Coronary artery (tissue), 2 donors: Measurements from ENCODE around the gene SMARCE1.

ENCODE experiments used
- DNase-seq: peaks from one replicate; pipeline ENCODE4 v3.0.0-alpha.2; 2017; ENCODE audit warnings: low spot score
- H3K27ac ChIP-seq, 2 donors: fragments of 200-600 bp; sonication (generic); one replicate each; pipeline ENCODE4 v1.5.1; 2016 to 2019
- H3K4me3 ChIP-seq: fragments of 200-600 bp; sonication (generic); 2 replicates; pipeline ENCODE4 v1.5.1; 2016; ENCODE audit warnings: mild to moderate bottlenecking, moderate library complexity
- TF ChIP-seq, protein P1 (sequence below): fragments of 200-600 bp; sonication (generic); IDR thresholded peaks from one replicate; pipeline ENCODE4 v1.5.1; 2019; ENCODE audit warnings: antibody characterized with exemption

Gene SMARCE1

DNA sequence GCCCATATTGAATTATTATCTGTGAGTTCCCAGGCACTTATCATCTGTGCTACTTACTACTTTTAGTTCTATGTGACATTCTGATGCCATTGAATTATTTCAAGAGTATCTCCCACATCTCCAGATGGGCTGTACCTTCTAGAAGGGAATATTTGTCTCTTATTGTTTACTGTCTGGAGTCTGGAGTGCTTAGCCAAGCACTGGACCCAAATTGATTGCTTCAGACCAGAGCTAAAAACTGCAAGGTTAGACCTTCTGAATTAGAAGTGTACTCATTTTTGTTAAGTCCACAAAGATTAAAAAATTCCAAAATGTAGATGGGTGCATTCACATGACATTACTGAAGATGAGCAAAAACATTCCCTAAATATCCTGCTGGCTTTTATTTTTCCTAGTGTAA is 33.4 kb upstream of the SMARCE1 start:
- TF ChIP-seq, protein P1, sequence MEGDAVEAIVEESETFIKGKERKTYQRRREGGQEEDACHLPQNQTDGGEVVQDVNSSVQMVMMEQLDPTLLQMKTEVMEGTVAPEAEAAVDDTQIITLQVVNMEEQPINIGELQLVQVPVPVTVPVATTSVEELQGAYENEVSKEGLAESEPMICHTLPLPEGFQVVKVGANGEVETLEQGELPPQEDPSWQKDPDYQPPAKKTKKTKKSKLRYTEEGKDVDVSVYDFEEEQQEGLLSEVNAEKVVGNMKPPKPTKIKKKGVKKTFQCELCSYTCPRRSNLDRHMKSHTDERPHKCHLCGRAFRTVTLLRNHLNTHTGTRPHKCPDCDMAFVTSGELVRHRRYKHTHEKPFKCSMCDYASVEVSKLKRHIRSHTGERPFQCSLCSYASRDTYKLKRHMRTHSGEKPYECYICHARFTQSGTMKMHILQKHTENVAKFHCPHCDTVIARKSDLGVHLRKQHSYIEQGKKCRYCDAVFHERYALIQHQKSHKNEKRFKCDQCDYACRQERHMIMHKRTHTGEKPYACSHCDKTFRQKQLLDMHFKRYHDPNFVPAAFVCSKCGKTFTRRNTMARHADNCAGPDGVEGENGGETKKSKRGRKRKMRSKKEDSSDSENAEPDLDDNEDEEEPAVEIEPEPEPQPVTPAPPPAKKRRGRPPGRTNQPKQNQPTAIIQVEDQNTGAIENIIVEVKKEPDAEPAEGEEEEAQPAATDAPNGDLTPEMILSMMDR: no peak
- no peak overlapping the region for H3K27ac ChIP-seq
- H3K4me3 ChIP-seq: no peak overlapping the region
- DNase-seq: no peak

DNA sequence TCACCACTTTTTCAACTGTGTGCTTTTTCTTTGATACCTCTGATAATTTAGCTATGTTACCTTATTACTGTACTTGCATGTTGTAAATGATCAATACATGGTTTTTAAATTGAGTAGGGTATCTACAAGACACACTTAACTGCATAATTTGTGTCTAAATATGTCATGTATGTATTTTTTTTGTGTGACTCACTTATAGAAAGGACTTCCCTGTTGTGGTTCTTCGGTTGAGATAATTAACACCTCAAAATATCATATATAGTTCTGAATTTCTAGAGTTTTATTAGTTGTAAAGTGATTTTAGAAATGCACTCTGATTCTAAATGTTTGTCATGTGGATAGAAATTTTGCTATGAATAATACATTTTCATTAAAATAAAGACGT is 31.9 kb upstream of the SMARCE1 start:
- no peak overlapping the region for H3K4me3 ChIP-seq
- DNase-seq: no peak
- TF ChIP-seq, protein P1: no peak
- no peak overlapping the region for H3K27ac ChIP-seq

DNA sequence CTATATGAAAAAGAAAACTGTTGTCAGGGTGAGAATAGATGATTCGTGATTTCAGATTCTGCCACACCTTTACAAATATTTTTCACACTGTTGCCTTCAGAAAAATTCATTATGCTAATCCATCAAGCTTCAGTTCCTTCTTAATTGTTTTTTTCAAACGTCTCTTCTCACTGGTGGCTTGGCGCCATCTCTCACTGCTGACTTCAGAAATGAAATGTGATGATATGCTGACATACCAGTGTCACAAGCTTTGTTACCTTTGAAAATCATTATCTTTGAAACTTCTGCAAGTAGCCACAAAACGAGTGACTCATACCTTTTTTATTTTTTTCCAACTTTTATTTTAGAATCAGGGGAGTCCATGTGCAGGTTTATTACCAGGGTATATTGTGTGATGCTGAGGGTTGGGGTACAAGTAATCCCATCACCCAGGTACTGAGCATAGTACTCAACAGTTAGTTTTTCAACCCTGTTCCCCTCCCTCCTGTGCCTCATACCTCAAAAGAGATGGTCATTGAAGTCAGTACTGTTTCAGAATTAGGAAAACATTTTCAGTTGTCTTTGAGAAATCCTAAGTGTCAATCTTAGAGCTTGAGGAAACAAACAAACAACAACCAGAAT is 31.4 kb upstream of the SMARCE1 start:
- H3K27ac ChIP-seq: no peak overlapping the region
- TF ChIP-seq, protein P1: no peak
- no peak for DNase-seq
- no peak overlapping the region for H3K4me3 ChIP-seq

DNA sequence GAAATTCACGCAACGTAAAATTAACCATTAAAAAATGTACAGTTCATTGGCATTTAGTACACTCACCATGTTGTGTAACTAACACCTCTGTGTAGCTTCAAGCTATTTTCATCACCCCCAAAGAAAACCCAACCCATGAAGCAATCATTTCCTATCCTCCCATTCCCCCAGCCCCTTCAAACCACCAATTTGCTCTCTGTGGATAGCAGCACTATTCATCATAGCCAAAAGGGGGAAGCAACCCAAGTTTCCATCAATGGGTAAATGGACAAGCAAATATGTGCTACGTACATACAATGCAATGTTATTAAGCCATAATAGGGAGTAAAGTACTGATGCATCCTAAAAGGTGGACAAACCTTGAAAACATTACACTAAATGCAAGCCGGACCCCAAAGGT is 28.3 kb upstream of the SMARCE1 start:
- DNase-seq: no peak
- TF ChIP-seq, protein P1: no peak
- H3K4me3 ChIP-seq: no peak overlapping the region
- no peak overlapping the region for H3K27ac ChIP-seq

DNA sequence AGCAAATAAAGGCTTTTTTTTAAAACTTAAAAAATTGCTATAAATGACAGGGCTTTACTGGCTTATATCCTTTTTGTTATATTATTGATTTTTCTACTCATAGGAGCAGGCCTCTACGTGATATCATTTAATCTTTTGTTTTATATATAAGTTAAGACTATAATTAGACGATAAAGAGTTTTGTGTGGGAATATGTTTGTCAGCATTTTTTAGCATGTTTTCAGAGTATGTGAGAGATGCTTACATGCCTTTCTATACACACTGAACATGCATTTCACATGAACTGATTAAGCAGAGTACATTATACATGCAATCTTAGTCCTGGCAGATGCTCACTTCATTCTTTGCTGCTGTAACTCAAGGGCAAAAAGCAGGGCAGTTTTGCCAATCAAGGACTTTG is 25.0 kb upstream of the SMARCE1 start:
- no peak overlapping the region for H3K27ac ChIP-seq
- DNase-seq: no peak
- TF ChIP-seq, protein P1: no peak
- no peak overlapping the region for H3K4me3 ChIP-seq

DNA sequence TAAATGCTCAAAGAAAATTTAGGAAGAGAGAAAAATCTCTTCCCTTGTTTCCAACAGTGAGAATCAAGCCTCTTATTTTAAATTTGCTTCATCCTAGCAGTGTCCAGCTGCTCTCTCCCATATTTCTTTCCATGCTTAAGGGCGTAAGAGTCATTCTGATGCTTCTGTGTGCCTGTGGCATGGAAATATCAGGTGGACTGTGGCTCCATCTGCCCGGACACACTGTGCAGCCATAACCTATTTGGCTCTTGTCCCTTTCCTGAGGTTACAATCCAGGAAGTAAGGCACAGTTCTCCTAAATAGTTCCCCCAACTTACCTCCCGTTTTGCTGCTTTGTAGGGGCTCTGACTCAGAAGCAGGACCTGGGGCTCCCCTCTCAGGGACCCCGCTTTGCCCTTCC is 23.7 kb upstream of the SMARCE1 start:
- Histone ChIP-seq H3K27ac (no peak overlapping the region), H3K4me3 (no peak overlapping the region)
- DNase-seq: no peak
- TF ChIP-seq, protein P1: no peak

DNA sequence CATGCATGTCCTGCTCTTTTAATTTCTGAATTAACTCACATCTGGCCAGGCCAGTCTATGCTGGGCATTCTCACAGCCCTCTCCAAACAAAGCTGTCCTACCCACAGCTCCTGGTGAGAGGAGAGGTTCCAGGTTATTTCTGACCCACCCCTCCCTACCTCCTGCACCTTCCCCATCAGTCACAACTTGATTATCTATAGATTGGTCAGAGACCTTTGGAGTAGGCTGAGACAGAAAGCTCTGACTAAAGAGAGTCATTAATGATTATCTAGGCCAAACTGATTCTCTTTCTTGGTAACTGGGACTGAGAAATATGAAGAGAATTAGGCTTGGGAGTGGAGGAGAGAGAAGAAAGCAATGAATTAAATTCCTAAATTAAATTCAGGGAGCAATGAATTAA is 18.7 kb upstream of the SMARCE1 start:
- H3K4me3 ChIP-seq: no peak overlapping the region
- H3K27ac ChIP-seq: no peak overlapping the region
- no peak for DNase-seq
- TF ChIP-seq, protein P1: no peak
